VCaP (cell line): Measurements from ENCODE around the gene DDX19B.
"Not testable (repeated sequence)": the region's sequence is repeated elsewhere in the genome, so short reads cannot be mapped to it uniquely, and the experiment has no call there.

Source experiments
- H3K27ac ChIP-seq: fragments of 450-650 bp; 2 replicates; pipeline ENCODE4 v1.5.1; 2017
- TF ChIP-seq, protein P1 (sequence below): fragments of 450-650 bp; conservative IDR thresholded peaks from 2 replicates; pipeline ENCODE4 v1.5.1; 2017; ENCODE audit warnings: mild to moderate bottlenecking, moderate library complexity

The DDX19B gene

GRCh38 chr16:70254180-70254964 lies 44.6 kb upstream of the DDX19B start:
- no peak overlapping the region; the same call in 1 of the 2 replicates for H3K27ac ChIP-seq
- TF ChIP-seq, protein P1, sequence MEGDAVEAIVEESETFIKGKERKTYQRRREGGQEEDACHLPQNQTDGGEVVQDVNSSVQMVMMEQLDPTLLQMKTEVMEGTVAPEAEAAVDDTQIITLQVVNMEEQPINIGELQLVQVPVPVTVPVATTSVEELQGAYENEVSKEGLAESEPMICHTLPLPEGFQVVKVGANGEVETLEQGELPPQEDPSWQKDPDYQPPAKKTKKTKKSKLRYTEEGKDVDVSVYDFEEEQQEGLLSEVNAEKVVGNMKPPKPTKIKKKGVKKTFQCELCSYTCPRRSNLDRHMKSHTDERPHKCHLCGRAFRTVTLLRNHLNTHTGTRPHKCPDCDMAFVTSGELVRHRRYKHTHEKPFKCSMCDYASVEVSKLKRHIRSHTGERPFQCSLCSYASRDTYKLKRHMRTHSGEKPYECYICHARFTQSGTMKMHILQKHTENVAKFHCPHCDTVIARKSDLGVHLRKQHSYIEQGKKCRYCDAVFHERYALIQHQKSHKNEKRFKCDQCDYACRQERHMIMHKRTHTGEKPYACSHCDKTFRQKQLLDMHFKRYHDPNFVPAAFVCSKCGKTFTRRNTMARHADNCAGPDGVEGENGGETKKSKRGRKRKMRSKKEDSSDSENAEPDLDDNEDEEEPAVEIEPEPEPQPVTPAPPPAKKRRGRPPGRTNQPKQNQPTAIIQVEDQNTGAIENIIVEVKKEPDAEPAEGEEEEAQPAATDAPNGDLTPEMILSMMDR = peak; percentile 24; the same call in 1 of the 2 replicates

- TF ChIP-seq, protein P1 = no peak
- H3K27ac ChIP-seq = no peak overlapping the region
Measured at GRCh38 chr16:70254965-70255286, 44.1 kb upstream of the DDX19B start.

GRCh38 chr16:70255574-70255973 lies 43.4 kb upstream of the DDX19B start:
- no peak overlapping the region for H3K27ac ChIP-seq
- TF ChIP-seq, protein P1 = no peak

DNA sequence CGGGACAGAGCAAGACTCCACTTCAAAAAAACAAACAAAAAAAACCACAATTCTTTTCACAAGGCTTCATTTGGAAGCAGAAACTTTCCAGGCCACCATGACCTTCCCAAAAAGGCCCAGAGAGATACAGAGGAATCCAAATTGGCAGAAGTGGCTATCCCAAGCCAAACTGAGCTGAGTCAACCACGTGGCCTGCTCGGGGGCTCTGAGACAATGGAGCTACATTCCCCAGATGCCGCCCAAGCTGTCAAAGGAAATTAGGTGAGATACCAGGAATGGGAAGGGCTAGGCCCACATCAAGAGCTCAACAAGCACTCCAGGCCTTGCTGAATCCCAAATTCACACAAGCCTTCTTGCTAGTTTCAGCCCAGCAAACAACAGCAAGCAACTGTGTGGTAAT lies 41.6 kb upstream of the DDX19B start:
- TF ChIP-seq, protein P1 = no peak
- no peak overlapping the region for H3K27ac ChIP-seq

GRCh38 chr16:70258065-70258464 lies 40.9 kb upstream of the DDX19B start:
- TF ChIP-seq, protein P1 = no peak
- H3K27ac ChIP-seq = no peak overlapping the region

DNA sequence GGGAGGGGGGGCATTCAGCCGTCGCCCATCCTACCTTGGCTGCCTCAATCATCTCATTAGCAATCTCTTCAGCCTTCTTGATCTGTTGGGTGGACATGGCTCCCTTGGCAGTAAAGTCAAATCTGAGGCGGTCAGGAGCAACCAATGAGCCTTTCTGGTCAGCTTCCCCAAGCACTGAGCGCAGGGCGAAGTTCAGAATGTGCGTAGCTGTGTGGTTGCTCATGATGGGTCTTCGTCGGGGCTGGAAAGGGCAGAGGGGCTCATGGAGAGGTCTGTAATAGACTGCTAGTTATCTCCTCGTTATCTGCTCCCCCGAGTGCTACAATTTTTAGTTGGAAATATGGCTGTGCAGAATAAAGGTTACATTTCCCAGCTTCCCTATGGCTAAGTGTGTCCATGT lies 40.0 kb upstream of the DDX19B start:
- no peak overlapping the region for H3K27ac ChIP-seq
- TF ChIP-seq, protein P1 = no peak

DNA sequence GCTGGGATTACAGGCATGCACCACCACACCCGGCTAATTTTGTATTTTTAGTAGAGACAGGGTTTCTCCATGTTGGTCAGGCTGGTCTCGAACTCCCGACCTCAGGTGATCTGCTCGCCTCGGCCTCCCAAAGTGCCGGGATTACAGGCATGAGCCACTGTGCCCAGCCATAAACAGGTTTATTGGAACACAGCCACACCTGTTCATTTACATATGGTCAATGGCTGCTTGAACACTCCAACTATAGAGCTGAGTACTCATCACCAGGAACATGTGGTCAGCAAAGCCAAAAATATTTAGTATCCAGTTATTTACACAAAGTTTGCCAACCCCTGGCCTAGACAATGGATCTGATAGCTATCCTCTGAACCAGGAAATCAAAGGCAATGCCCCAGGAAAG lies 39.1 kb upstream of the DDX19B start:
- H3K27ac ChIP-seq = not testable (repeated sequence)

- TF ChIP-seq, protein P1 = peak; percentile 67
- no peak overlapping the region for H3K27ac ChIP-seq
Measured at GRCh38 chr16:70267516-70267915, 31.5 kb upstream of the DDX19B start.
